Posterior vena cava (tissue), 2 donors: ENCODE data around the gene OR10AD1. TPM values are rescaled to one million over a fixed set of nuclear protein-coding genes. Genes with fewer than 3 reads are reported as not detected.

Experiments
- DNase-seq: peaks from one replicate; pipeline ENCODE4 v3.0.0-alpha.2; 2020; ENCODE audit warnings: low spot score
- intact Hi-C, 2 donors: fragments of 100-400 bp; cut with DNase I; formaldehyde crosslinking; loops; one replicate each; pipeline versions ENCODE4 v1.14.1 to v1.14.2; 2022 to 2023
- total RNA-seq, 2 donors: library from RNA; stranded (reverse); fragmentation: NEBNext Ultra II Directional; extraction: Animal tissue kit (Norgen Biotek cat#: 25700); gene quantifications; one replicate each; pipeline ENCODE4 v1.2.1, GENCODE V29; 2021
- donor health status: DM: yes; HTN: yes; CAD: no.
- donor health status: DM: yes; HTN: yes; CAD: no.

The OR10AD1 gene
- total RNA-seq, 2 donors from 2014 or later = not detected

DNA sequence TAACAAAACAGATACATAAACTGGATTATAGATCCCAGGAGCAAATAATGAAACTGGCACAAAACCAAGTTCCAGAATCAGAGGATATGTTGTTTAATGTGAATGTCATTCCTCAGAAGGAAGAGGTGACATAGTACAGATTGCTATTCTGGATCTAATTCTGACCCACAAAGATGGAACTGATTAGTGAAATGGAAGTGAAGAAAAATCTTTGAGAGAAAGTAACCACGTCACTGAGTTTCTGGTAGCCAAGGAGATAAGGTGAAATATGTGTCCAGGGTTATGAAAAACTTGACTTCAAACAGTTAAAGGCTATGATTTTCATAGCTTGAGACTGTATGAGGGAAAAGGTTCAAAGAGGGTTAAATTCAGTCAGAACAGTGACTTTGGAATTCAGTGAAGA, 8.3 kb downstream of the OR10AD1 start:
- intact Hi-C loops = no loop called here
- DNase-seq = no peak

DNA sequence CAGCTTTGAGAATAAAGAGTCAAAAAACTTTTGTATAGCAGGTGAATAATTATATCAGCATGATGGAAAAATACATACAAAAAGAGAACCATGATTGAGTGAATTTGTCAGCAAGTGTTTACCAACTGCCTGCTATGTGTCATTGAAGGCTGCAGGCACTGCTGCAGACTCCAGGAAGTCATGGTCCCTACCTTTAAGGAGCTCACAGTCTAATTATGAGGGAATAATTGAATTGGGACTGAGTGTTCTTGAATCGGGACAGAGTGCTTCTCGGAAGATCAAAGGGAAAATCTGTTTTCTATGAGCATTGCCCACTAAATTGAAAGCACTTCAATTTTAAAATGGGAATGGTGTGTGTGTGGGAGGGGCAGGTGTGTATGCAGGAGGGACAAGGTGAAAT, 9.5 kb downstream of the OR10AD1 start:
- intact Hi-C loops = no loop called here
- no peak for DNase-seq

DNA sequence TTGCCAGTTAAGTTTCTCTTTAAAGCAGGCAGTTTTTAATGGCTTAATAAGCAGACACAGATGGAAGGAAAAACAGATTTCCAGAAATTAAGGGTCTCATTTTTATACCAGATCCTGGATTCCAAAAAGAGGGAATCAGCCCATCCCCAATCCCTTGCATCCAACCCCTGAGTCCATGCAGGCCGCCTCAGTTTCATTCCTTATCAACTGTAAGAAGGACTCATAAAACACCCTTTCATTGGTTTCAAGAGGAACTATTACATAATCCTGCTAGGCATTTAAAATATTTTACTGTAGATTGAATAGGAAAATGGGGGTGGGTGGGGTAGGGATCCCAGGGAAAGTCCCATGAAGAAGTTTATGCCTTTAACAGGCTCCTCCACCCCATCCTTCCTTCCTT, 10.2 kb downstream of the OR10AD1 start:
- intact Hi-C loops = no loop called here
- no peak for DNase-seq

DNA sequence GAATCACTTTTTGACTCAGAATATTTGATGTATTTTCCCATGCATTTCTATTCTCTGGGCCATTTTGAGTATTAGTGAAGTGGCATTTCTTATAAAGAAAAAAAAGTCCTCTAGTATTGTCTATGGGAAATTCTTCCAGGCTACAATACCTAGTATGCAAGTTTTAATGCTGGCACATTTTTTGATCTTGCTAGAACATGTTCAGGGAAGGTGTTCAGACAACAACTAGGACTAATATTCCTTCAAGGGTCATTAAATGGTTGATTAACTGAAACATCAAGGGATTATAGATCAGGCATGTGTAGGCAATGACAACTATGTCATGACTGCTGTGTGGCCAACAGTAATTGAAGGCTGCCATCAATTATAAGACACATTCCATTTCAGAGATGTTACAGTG, 12.0 kb downstream of the OR10AD1 start:
- no peak for DNase-seq
- intact Hi-C loops = no loop called here

GRCh38 chr12:48189331-48190125, 13.6 kb downstream of the OR10AD1 start:
- no peak for DNase-seq
- intact Hi-C loops = no loop called here

GRCh38 chr12:48187916-48188695, 15.0 kb downstream of the OR10AD1 start:
- no peak for DNase-seq
- intact Hi-C loops = no loop called here

GRCh38 chr12:48185181-48185919, 17.7 kb downstream of the OR10AD1 start:
- intact Hi-C loops = no loop called here
- no peak for DNase-seq

DNA sequence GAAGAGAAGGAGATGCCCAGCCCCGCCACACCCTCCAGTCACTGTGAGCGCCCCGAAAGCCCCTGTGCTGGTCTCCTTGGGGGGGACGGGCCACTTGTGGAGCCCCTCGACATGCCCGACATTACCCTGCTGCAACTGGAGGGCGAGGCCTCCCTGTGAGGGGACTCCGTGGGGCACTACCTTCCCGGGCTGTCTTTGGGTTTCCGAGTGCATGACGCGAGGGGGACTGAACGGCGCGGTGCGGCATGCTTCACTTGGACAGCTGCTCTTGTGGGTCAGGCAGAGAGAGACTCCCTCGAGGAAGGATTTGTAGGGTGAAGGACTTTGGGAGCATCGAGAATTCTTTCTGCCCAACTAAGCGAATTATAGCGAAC, 18.6 kb downstream of the OR10AD1 start:
- no peak for DNase-seq
- intact Hi-C loops = no loop called here

DNA sequence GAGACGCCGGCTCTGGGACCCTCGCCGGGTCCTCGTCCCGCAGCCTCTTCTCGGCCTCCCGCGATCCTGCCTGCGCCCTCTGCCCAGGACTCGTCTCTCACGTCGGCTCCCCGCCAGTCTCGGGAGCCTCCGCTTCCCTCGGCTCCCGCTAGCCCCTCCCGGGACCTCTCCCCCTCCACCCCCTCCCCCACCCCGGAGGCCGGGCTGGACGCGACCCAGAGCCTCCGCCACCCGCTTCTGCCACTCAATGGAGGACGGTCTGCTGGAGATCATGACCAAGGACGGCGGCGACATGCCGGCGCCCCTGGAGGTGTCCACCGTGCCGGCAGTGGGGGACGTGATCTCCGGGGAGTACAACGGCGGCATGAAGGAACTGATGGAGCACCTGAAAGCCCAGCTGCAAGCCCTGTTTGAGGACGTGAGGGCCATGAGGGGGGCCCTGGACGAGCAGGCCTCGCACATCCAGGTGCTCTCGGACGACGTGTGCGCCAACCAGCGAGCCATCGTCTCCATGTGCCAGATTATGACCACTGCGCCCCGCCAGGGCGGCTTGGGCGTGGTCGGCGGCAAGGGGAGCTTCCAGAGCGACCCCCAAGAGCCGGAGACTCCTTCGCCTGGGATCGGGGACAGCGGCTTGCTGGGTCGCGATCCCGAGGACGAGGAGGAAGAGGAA, 19.1 kb downstream of the OR10AD1 start:
- no peak for DNase-seq
- intact Hi-C loops = no loop called here

DNA sequence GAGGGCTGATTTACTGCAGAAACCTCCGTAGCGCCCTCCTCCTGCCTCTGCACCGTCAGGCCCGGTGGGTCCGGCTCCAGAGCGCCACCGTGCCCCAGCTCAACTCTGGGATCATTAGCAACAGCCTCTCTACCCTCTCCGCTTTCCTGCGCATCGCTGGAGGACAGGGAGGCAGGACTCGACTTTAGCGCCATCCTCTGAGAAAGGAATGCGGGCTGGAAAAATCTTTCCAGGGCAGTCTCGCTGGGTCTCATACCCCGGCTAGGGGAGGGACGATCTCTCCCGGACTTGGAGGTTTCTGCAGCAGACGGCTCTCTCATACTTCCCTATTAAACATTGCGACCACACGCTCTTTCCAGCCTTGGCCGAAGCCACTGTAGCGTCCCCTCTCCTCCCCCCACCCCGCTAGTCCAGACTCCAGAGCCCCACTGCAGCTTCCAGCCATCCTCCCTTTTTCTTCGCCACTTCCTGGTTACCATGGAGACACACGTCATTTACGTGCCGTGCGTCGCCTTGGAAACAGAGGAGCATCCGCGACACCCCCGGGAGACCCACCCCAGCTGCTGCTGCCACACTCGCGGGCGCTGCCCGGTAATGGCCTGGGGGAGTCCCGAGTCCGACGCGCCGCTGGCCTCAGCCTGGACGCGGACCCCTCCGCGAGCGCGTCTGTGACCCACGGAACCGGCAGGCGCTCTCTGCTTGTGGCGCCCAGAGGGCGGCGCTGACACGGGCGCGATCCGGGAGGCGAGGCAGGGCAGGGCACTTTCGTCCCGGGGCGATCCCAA, 19.8 kb downstream of the OR10AD1 start, which contains the start of gene CCDC184:
TSS of gene CCDC184 (plus strand) at position 554 of the 785 bp plus-strand sequence. CDS start 479 bp downstream, outside the sequence.
- peak; percentile 87 for DNase-seq
- intact Hi-C loops = no loop called here

GRCh38 chr12:48182631-48183030, 20.5 kb downstream of the OR10AD1 start:
- no peak for DNase-seq
- intact Hi-C loops = no loop called here

GRCh38 chr12:48180857-48181495, 22.1 kb downstream of the OR10AD1 start:
- intact Hi-C loops = no loop called here
- DNase-seq = no peak

DNA sequence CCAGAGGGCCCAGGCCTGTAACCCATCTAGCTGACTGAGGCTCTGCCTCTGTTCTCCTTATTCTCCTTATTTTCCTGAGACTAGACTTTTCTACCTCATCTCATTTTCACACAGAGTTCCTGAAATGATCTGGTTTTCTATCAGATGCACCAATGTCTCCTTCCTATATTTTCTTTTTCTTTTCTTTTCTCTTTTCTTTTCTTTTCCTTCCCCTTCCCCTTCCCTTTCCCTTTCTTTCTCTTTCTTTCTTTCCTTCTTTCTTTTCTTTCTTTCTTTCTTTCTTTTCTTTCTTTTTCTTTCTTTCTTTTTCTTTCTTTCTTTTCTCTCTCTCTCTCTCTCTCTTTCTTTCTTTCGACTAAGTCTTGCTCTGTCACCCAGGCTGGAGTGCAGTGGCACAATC, 22.7 kb downstream of the OR10AD1 start:
- DNase-seq = no peak
- intact Hi-C loops = no loop called here

DNA sequence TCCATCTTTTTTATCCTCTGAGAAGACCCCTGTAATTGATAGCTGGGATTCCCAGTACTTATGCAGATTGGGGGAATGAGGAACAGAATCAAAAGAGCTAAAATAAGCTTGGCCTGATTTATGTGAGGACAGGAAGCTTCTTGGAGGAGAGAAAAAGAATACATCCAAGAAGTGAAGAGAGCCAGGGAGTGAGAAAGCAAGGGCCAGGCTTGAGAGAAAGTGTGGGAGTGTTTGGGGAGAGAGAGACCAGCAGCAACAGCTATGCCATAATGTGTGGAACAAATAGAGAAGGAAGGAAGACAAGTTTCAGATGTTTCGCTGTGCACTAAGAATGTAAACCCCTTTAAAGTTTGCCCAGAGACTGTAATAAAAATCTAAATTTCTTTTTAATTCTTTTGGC, 23.6 kb downstream of the OR10AD1 start:
- DNase-seq = no peak
- intact Hi-C loops = no loop called here

DNA sequence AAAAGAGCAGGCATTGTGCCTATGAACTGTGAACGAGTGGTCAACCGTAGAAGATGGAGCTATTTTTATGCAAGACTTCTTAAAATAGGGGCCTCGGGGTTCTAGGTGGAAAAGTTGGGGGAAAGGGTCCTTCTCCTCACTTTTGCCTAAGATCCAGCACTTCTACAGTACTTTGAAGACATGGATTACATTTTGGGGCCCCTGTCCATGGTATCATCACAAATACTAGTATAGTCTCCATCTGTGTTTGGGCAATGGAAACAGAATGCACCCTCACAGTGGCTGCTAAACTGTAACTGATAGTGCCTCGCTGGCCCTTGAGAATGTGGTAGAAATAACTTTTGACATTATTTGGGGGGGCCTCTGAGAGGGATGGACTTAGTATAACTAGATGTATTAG, 25.1 kb downstream of the OR10AD1 start:
- intact Hi-C loops = no loop called here
- no peak for DNase-seq

DNA sequence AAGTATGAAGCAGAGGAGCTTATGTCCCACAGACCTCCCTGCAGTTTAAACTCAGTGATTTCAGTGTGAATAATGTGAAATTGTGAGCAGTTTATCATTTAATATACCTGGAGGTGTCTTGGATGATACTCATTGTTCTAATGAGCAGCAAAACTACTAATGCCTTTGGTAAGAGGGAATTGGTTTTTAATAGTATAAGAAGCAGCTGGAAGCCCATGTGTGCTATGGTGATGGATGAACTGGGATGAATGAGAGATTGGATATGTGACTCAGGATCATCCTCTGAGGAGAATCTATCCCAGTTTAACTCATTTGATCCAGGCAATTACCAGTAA, 26.7 kb downstream of the OR10AD1 start:
- no peak for DNase-seq
- intact Hi-C loops = no loop called here

GRCh38 chr12:48175613-48176416, 27.3 kb downstream of the OR10AD1 start:
- intact Hi-C loops = no loop called here
- DNase-seq = no peak

GRCh38 chr12:48169011-48169410, 34.1 kb downstream of the OR10AD1 start:
- intact Hi-C loops = loop anchor here in 1 of 2 donors (10.0 kb wide), 1 partner anchor 84 kb away; no protein-coding TSS in a partner anchor

More at GRCh38 chr12:48169011-48169410, 34.1 kb downstream of the OR10AD1 start:
- no peak for DNase-seq
